ENCODE data around the gene NAALADL1.

Gene NAALADL1

GRCh38 chr11:65083134-65083833 is 24.9 kb upstream of the NAALADL1 start:
- peak; percentile 61 for DNase-seq

- no peak for DNase-seq
Measured at GRCh38 chr11:65078786-65079342, 20.5 kb upstream of the NAALADL1 start.

GRCh38 chr11:65078151-65078550 is 19.8 kb upstream of the NAALADL1 start:
- peak; percentile 83 for DNase-seq

- DNase-seq, result no peak
Measured at GRCh38 chr11:65077451-65077850, 19.1 kb upstream of the NAALADL1 start.

- DNase-seq, result no peak
Measured at GRCh38 chr11:65072631-65072966, 14.2 kb upstream of the NAALADL1 start.

- no peak for DNase-seq
Measured at GRCh38 chr11:65071907-65072630, 13.7 kb upstream of the NAALADL1 start.

GRCh38 chr11:65069217-65069616 is 10.9 kb upstream of the NAALADL1 start:
- no peak for DNase-seq

- no peak for DNase-seq
Measured at GRCh38 chr11:65067446-65067845, 9.1 kb upstream of the NAALADL1 start.

- no peak for DNase-seq
Measured at GRCh38 chr11:65066805-65067291, 8.5 kb upstream of the NAALADL1 start.

GRCh38 chr11:65066315-65066714 is 8.0 kb upstream of the NAALADL1 start:
- DNase-seq, result no peak

- DNase-seq, result no peak
Measured at GRCh38 chr11:65065851-65066250, 7.5 kb upstream of the NAALADL1 start.

- DNase-seq, result no peak
Measured at GRCh38 chr11:65064847-65065240, 6.5 kb upstream of the NAALADL1 start.

- no peak for DNase-seq
Measured at GRCh38 chr11:65063532-65063931, 5.2 kb upstream of the NAALADL1 start.

- no peak for DNase-seq
Measured at GRCh38 chr11:65060913-65061408, 2.6 kb upstream of the NAALADL1 start.

- DNase-seq, result no peak
Measured at GRCh38 chr11:65059959-65060824, 1.8 kb upstream of the NAALADL1 start.

GRCh38 chr11:65059523-65059922 is 1.2 kb upstream of the NAALADL1 start:
- DNase-seq, result no peak

- no peak for DNase-seq
Measured at GRCh38 chr11:65058012-65058411, 341 bp downstream of the NAALADL1 start.

GRCh38 chr11:65057526-65057925 is 827 bp downstream of the NAALADL1 start:
- DNase-seq, result no peak

- DNase-seq, result no peak
Measured at GRCh38 chr11:65056999-65057398, 1.4 kb downstream of the NAALADL1 start.

- DNase-seq, result no peak
Measured at GRCh38 chr11:65055538-65055937, 2.8 kb downstream of the NAALADL1 start.

- DNase-seq, result no peak
Measured at GRCh38 chr11:65053827-65054508, 4.4 kb downstream of the NAALADL1 start.

- DNase-seq, result no peak
Measured at GRCh38 chr11:65051398-65051858, 6.9 kb downstream of the NAALADL1 start.
